Kidney (tissue), 14 donors: ENCODE results near the gene TCP11L2. TPM values are rescaled to one million over a fixed set of nuclear protein-coding genes. Genes with fewer than 3 reads are reported as not detected.

Experiments
- DNase-seq, 5 donors: peaks; one replicate each; pipeline ENCODE4 v3.0.0-alpha.2; 2013 to 2020
- FAIRE-seq: peaks from 2 replicates; lab custom pipeline; 2012; peaks lifted over from hg19 to GRCh38; lab: Jason Lieb, UNC
- H3K27ac ChIP-seq, 2 donors: one replicate each; pipeline ENCODE4 v1.7.0; 2013; ENCODE audit warnings: low read depth in 2 of 2, low read length in 2 of 2, inconsistent platforms in 1 of 2
- H3K27me3 ChIP-seq: one replicate; pipeline ENCODE4 v1.7.1; 2013; ENCODE audit warnings: low read length, inconsistent platforms; ENCODE audit not compliant: control insufficient read depth, insufficient read depth
- H3K36me3 ChIP-seq, 3 donors: one replicate each; pipeline versions ENCODE4 v1.7.0 to v1.7.1; 2013; ENCODE audit warnings: low read length in 3 of 3, control low read depth in 1 of 3, inconsistent platforms in 1 of 3; ENCODE audit not compliant: insufficient read depth in 3 of 3, control insufficient read depth in 2 of 3
- H3K4me1 ChIP-seq, 3 donors: one replicate each; pipeline versions ENCODE4 v1.7.0 to v1.7.1; 2013; ENCODE audit warnings: low read length in 3 of 3, inconsistent platforms in 1 of 3, low read depth in 1 of 3; ENCODE audit not compliant: control insufficient read depth in 2 of 3, insufficient read depth in 2 of 3
- H3K4me3 ChIP-seq, 3 donors: one replicate each; pipeline versions ENCODE4 v1.7.0 to v1.8.1; 2013; ENCODE audit warnings: low read length in 3 of 3, control low read depth in 1 of 3, inconsistent platforms in 1 of 3
- H3K9ac ChIP-seq, 3 donors: one replicate each; pipeline versions ENCODE4 v1.7.0 to v1.7.1; 2013; ENCODE audit warnings: low read length in 3 of 3, control low read depth in 1 of 3, inconsistent platforms in 1 of 3
- H3K9me3 ChIP-seq, 3 donors: one replicate each; pipeline versions ENCODE4 v1.7.0 to v1.7.1; 2013; ENCODE audit warnings: low read length in 3 of 3, control low read depth in 1 of 3, inconsistent platforms in 1 of 3; ENCODE audit not compliant: control insufficient read depth in 2 of 3, insufficient read depth in 1 of 3
- intact Hi-C: fragments of 100-400 bp; cut with DNase I; formaldehyde crosslinking; loops from one replicate; pipeline ENCODE4 v1.11.1; 2022
- polyA plus RNA-seq: library from polyadenylated mRNA; stranded (reverse); fragments of 350-450 nt; fragmentation: Illumina TruSeq; extraction: RNeasy Lipid Tissue Mini Kit (QIAGEN cat#74804); gene quantifications from one replicate; pipeline ENCODE4 v1.2.3, GENCODE V29; 2014; ENCODE audit warnings: low read depth, low replicate concordance; ENCODE audit not compliant: insufficient read depth
- total RNA-seq: library from RNA; stranded (reverse); fragmentation: NEBNext Ultra II Directional; extraction: Animal tissue kit (Norgen Biotek cat#: 25700); gene quantifications from one replicate; pipeline ENCODE4 v1.2.1, GENCODE V29; 2021
- TF ChIP-seq, protein P1 (sequence below): IDR thresholded peaks from 3 replicates; pipeline ENCODE4 v1.5.1; 2012; ENCODE audit warnings: mild to moderate bottlenecking, moderate library complexity, borderline replicate concordance; ENCODE audit not compliant: insufficient read depth; ENCODE audit errors: extremely low read depth
- donor health status: control.
- donor health status: control.
- donor health status: control.
- donor health status: control.
- donor health status: control.
- donor health status: DM: yes; HTN: yes; CAD: no.
- donor health status: Normal renal cell carcinoma (clear cell type).

The TCP11L2 gene
- total and polyA plus RNA-seq, 2 donors from 2014 or later, result 2.3 to 34.5 TPM

DNA sequence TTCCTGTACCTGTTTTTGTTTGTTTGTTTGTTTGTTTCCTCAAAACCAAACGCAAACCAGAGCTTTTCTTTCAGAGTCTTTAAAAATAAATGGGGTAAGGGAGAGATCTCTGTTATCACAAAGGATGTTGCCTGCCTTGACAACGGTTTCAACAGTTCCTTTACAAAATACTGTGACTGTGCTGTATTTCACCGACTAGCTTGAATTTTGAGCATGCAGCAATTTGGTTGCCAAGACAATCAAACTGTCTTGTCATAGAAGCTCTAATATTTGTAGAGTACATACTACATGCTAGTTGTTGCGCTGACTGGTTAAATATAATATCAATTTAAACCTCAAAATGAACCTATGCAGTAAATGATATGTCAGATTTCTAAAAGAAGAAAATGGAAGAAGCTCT, 22.4 kb upstream of the TCP11L2 start:
- H3K9me3 ChIP-seq, result peaks cover 0 to 5% (median 0%) of the 10 kb centered on the region in 3 donors
- intact Hi-C loops, result loop anchor here (10.0 kb wide), 1 partner anchor 45 kb away; no protein-coding TSS in a partner anchor
- no peak overlapping the region for H3K9ac ChIP-seq
- DNase-seq, result no peak
- H3K4me3 ChIP-seq, result no peak overlapping the region
- H3K4me1 ChIP-seq, result peaks cover 0 to 4% (median 3%) of the 10 kb centered on the region in 3 donors
- H3K36me3 ChIP-seq, result no peaks in the 10 kb centered on the region
- TF ChIP-seq, protein P1, sequence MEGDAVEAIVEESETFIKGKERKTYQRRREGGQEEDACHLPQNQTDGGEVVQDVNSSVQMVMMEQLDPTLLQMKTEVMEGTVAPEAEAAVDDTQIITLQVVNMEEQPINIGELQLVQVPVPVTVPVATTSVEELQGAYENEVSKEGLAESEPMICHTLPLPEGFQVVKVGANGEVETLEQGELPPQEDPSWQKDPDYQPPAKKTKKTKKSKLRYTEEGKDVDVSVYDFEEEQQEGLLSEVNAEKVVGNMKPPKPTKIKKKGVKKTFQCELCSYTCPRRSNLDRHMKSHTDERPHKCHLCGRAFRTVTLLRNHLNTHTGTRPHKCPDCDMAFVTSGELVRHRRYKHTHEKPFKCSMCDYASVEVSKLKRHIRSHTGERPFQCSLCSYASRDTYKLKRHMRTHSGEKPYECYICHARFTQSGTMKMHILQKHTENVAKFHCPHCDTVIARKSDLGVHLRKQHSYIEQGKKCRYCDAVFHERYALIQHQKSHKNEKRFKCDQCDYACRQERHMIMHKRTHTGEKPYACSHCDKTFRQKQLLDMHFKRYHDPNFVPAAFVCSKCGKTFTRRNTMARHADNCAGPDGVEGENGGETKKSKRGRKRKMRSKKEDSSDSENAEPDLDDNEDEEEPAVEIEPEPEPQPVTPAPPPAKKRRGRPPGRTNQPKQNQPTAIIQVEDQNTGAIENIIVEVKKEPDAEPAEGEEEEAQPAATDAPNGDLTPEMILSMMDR, result no peak
- H3K27ac ChIP-seq, result no peak overlapping the region
- FAIRE-seq, result no peak
- H3K27me3 ChIP-seq, result no peaks in the 10 kb centered on the region

DNA sequence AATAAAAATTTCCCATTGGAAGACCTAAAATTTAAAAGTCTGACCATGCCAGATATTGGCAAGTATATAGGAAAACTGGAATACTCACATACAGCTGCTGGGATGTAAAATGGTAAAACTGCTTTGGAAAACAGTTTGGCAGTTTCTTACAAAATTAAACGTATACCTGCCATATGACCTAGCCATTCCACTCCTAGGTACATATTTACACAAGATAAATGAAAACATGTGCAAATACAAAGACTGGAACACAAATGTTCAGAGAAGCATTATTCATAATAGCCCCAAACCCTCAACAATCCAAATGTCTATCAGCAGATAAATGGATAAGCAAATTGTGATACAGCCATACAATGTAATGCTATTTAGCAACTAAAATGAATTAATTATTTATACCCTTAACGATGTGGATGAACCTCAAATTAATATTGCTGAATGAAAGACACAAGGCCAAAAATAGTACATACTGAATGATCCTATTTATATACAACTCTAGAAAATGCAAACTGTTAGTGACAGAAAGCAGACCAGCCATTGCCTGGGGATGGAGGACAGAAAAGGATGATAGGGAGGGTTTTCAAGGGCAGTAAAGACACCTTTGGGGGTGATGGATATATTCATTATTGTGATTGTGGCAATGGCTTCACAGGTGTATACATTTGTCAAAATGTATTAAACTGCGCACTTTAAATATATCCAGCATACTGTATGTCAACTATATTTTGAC, 21.3 kb upstream of the TCP11L2 start:
- no peak overlapping the region for H3K4me3 ChIP-seq
- H3K9ac ChIP-seq, result no peak overlapping the region
- intact Hi-C loops, result loop anchor here (10.0 kb wide), 1 partner anchor 46 kb away; no protein-coding TSS in a partner anchor
- TF ChIP-seq, protein P1, result no peak
- no peaks in the 10 kb centered on the region for H3K4me1 ChIP-seq
- no peaks in the 10 kb centered on the region for H3K36me3 ChIP-seq
- DNase-seq, result no peak
- no peak overlapping the region for H3K27ac ChIP-seq
- H3K9me3 ChIP-seq, result peaks cover 0 to 5% (median 0%) of the 10 kb centered on the region in 3 donors
- FAIRE-seq, result no peak
- no peaks in the 10 kb centered on the region for H3K27me3 ChIP-seq

DNA sequence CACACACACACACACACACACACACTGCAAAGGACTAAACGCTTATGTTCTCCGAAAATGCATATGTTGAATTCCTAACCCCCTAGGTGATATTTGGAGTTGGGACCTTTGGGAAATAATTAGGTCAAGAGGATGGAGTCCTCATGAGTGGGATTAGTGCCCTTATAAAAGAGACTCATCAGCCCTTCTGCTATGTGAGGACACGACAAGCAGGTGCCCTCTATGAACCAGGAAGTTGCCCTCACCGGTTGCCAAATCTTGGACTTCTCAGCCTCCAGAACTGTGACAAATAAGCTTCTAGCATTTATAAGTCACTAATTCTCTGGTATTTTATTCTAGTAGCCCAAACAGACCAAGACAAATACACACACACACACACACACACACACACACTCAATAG, 20.7 kb upstream of the TCP11L2 start:
- Histone ChIP-seq H3K9ac (no peak overlapping the region), H3K27ac (no peak overlapping the region), H3K27me3 (no peaks in the 10 kb centered on the region), H3K9me3 (peaks cover 0 to 5% (median 0%) of the 10 kb centered on the region in 3 donors), H3K4me3 (no peak overlapping the region), H3K4me1 (no peaks in the 10 kb centered on the region), H3K36me3 (no peaks in the 10 kb centered on the region)
- TF ChIP-seq, protein P1, result no peak
- FAIRE-seq (no peak), DNase-seq (no peak)
- intact Hi-C loops, result loop anchor here (10.0 kb wide), 1 partner anchor 47 kb away; no protein-coding TSS in a partner anchor
